Activated T-cell treated with anti-CD3 and anti-CD28 coated beads, Interleukin-2, amount 50 U/mL, for 72 hours (primary cell): ENCODE data around the gene APEX2. TPM values are rescaled to one million over a fixed set of nuclear protein-coding genes. Genes with fewer than 3 reads are reported as not detected.
"Not testable (repeated sequence)": the region's sequence is repeated elsewhere in the genome, so short reads cannot be mapped to it uniquely, and the experiment has no call there.

Experiments used
- ATAC-seq, 2 donors: fragments of 150-1000 bp; cut with Tn5 transposase; replicated peaks in 1 of 2; 2 replicates each; pipeline ENCODE4 v1.10.0; 2021; ENCODE audit warnings: moderate library complexity in 2 of 2, mild to moderate bottlenecking in 1 of 2
- DNase-seq, 2 donors: peaks; one replicate each; pipeline ENCODE4 v3.0.0; 2021 to 2022; ENCODE audit warnings: mixed read lengths in 1 of 2
- H3K27ac Mint-ChIP-seq: one replicate; pipeline ENCODE4 v1.8.0; 2022; ENCODE audit warnings: mild to moderate bottlenecking, moderate library complexity, mixed read lengths
- H3K27me3 Mint-ChIP-seq: one replicate; pipeline ENCODE4 v1.8.0; 2022; ENCODE audit warnings: low read depth, mixed read lengths
- H3K36me3 Mint-ChIP-seq, 2 donors: one replicate each; pipeline ENCODE4 v1.8.0; 2022; ENCODE audit warnings: mixed read lengths in 2 of 2, mild to moderate bottlenecking in 1 of 2; ENCODE audit not compliant: insufficient read depth in 2 of 2
- H3K4me1 Mint-ChIP-seq: one replicate; pipeline ENCODE4 v1.8.0; 2022; ENCODE audit warnings: low read depth, mixed read lengths
- H3K4me3 Mint-ChIP-seq, 2 donors: one replicate each; pipeline ENCODE4 v1.8.0; 2022; ENCODE audit warnings: mild to moderate bottlenecking in 2 of 2, mixed read lengths in 2 of 2, moderate library complexity in 2 of 2
- H3K9me3 Mint-ChIP-seq, 2 donors: one replicate each; pipeline ENCODE4 v1.8.0; 2022; ENCODE audit warnings: mixed read lengths in 2 of 2
- total RNA-seq, 2 donors: library from RNA; stranded (reverse); gene quantifications; one replicate each; pipeline ENCODE4 v1.2.3, GENCODE V29; 2022

APEX2 gene, protein sequence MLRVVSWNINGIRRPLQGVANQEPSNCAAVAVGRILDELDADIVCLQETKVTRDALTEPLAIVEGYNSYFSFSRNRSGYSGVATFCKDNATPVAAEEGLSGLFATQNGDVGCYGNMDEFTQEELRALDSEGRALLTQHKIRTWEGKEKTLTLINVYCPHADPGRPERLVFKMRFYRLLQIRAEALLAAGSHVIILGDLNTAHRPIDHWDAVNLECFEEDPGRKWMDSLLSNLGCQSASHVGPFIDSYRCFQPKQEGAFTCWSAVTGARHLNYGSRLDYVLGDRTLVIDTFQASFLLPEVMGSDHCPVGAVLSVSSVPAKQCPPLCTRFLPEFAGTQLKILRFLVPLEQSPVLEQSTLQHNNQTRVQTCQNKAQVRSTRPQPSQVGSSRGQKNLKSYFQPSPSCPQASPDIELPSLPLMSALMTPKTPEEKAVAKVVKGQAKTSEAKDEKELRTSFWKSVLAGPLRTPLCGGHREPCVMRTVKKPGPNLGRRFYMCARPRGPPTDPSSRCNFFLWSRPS
- 10 to 100 TPM; 21.3 to 26.6 TPM for total RNA-seq

DNA sequence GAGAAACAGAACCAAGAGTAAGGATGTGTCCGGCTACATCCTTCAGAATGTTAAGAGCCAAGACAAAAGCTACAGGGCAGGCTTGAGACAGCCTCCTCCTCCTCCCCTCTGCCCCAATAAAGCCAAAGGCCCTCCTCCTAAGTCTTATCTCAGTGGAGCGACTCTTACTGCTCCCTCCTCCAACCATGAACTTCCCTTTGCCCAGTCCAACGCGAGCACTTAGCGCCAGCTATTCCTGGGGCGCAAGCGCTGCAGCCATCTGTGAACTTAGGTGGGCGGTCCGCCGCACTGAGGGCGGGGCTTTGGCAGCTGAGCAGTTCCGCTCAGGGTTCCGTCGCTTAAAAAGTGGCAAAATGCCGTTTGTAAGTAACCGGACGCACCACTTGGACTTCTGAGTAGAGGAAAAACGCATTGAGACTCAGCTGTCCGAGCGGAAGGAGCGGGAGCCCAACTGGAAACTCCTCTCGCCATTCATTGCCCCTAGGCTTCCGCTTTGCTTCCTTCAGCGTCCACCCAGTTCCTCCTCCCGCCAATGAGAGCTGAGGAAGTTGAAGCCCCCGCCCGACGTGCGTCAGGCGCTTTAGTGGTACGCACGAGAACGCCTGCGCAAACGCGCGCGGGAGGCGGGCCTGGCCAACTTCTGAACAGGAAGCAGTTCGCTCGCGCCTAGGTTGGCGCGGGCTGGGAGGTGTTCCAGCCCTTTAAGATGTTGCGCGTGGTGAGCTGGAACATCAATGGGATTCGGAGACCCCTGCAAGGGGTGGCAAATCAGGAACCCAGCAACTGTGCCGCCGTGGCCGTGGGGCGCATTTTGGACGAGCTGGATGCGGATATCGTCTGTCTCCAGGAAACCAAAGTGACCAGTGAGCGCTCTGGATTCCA lies at the start of gene APEX2:
APEX2 (plus strand) TSS at position 647 of the 882 bp plus-strand sequence; CDS start at position 707, 60 bp downstream.
- H3K4me1 Mint-ChIP-seq: peaks cover 34% of the 10 kb centered on the region
- peaks cover 7 to 8% of the 10 kb centered on the region in 2 donors for H3K36me3 Mint-ChIP-seq
- peak within 1 kb of the TSS; percentile 99 for H3K27ac Mint-ChIP-seq
- peaks cover 7% of the 10 kb centered on the region for H3K27me3 Mint-ChIP-seq
- H3K9me3 Mint-ChIP-seq: no peaks in the 10 kb centered on the region
- ATAC-seq (peak; percentile 96 to 97), DNase-seq (peak; percentile 86 to 89)
- H3K4me3 Mint-ChIP-seq: peak within 1 kb of the TSS; percentile 91 to 99

DNA sequence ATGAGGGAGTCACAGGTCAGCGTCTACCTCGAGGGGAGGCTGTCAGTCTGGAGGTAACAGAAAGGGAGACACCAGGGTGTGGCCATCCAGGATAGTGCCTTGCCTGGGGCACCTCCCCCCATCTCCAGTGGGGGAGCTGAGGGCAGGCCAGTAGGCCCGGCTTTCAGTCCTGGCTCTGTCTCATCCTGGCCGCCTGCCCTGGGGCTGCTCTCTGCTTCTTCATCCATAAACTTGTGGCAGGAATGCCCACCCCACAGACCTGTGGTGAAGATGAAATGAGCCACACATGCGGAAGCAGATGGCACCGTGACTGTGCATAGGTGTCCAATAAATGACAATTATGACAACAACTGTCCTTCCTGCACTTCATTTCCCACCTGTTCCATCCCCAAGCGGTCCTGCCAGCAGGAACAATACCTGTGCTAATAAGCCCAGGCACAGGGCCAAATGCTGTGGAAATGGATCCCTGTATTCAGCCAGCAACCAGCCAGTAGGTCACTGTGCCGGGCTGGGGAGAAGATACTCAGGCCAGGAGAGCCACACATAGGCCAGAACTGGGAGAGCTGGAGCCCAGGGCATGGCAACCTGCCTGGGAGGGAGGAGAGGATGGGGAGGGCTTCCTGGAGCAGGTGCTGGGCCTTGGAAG lies 49.3 kb upstream of the APEX2 start:
- Mint-ChIP-seq H3K4me1 (no peaks in the 10 kb centered on the region), H3K4me3 (no peak overlapping the region), H3K36me3 (no peaks in the 10 kb centered on the region), H3K9me3 (no peaks in the 10 kb centered on the region), H3K27me3 (peaks cover 23% of the 10 kb centered on the region), H3K27ac (no peak overlapping the region)
- DNase-seq (no peak), ATAC-seq (no peak)

GRCh38 chrX:54961750-54962149 lies 38.4 kb upstream of the APEX2 start:
- no peak for DNase-seq
- Mint-ChIP-seq H3K27me3 (peaks cover 14% of the 10 kb centered on the region), H3K4me1 (peaks cover 16% of the 10 kb centered on the region), H3K9me3 (no peaks in the 10 kb centered on the region), H3K36me3 (no peaks in the 10 kb centered on the region), H3K4me3 (no peak overlapping the region), H3K27ac (no peak overlapping the region)
- no peak for ATAC-seq

DNA sequence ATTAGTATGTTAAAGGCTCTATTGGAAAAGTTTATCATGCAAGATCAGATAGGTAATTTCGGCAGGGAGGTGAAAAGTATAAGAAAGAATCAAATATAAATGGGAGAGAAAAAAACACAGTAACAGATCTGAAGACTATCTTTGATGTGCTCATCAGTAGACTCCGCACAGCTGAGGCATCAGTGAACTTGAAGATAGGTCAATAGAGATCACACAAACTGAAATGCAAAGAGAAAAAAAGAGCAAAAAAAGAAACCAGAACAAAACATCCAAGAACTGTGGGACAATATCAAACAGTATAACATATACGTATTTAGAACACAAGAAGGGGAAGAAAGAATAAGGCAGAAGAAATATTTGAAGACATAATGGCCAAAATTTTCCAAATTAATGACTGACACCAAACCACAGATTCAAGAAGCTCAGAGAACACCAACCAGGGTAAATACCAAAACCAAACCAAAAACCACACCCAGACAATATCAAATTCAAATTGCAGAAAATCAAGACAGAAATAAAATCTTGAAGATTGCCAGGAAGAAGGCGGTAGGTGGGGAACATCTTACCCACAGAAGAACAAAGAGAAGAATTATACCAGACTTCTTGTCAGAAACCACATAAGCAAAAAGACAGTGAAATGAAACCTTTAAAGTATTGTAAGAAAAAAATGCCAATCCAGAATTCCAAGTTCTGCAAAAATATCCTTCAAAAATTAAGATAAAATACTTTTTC lies 35.2 kb upstream of the APEX2 start:
- peaks cover 19% of the 10 kb centered on the region for H3K4me1 Mint-ChIP-seq
- H3K9me3 Mint-ChIP-seq: no peaks in the 10 kb centered on the region
- peaks cover 14% of the 10 kb centered on the region for H3K27me3 Mint-ChIP-seq
- peak overlapping the region in 1 of 2 donors; percentile 15 for H3K4me3 Mint-ChIP-seq
- DNase-seq (no peak), ATAC-seq (no peak)
- no peaks in the 10 kb centered on the region for H3K36me3 Mint-ChIP-seq
- no peak overlapping the region for H3K27ac Mint-ChIP-seq

DNA sequence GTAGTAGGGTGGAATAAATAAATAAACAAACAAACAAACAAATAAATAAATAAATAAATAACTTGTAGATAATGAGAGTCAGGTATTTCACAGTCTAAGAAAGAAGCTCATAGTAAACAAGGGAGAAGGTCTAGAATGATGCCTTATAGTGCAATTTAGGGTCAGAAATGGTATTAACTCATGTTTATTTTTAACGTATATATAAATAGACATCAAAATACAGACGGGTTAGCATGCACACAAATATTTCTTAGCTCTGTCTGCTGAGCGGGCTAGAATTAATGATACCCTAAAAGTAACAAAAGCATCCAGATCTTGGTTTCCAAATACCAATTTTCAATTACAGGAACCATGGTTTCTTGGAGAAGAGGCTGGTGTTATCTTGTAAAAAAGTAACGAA lies 22.8 kb upstream of the APEX2 start:
- Mint-ChIP-seq H3K36me3 (no peaks in the 10 kb centered on the region), H3K9me3 (no peaks in the 10 kb centered on the region), H3K27me3 (peaks cover 19% of the 10 kb centered on the region), H3K4me3 (no peak overlapping the region), H3K4me1 (no peaks in the 10 kb centered on the region), H3K27ac (no peak overlapping the region)
- ATAC-seq (no peak), DNase-seq (no peak)

DNA sequence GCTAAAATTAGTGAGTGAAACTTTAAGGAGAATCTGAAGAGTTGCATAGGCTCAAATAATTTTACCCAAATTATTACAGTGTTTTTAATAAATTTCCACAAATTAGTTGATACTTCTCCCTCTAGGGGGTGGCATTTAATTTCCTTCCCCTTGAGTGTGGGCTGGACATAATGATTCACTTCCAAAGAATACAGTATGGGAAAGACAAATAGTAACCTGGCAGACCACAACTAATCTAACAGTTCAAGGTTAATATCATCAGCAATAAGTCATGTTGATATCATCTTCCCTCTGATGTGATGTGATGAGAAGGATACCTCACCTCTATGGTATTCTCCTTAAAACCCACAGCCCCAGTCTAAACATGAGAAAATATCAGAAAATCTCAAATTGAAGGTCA lies 21.7 kb upstream of the APEX2 start:
- Mint-ChIP-seq H3K36me3 (no peaks in the 10 kb centered on the region), H3K27ac (no peak overlapping the region)
- ATAC-seq: no peak

DNA sequence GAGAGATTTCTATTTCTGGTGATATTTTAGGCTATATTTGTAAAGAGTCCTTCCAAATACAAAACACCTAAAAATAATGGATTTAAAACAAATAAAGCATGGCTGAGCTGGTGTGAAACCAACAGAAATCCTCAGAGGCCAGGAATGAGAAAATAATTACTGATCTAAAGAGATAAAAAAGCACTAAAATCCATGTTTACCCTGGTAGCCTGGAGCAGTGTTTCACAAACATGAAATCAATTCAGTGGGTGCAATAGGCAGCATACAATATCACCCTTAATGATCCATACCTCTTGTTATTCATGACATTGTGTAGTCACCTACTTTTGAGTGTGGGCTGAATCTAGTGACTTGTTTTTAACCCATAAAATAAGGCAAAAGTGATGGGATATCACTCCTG lies 20.7 kb upstream of the APEX2 start:
- DNase-seq (no peak), ATAC-seq (no peak)
- Mint-ChIP-seq H3K4me3 (no peak overlapping the region), H3K27ac (no peak overlapping the region), H3K36me3 (no peaks in the 10 kb centered on the region), H3K27me3 (peaks cover 8% of the 10 kb centered on the region), H3K9me3 (no peaks in the 10 kb centered on the region), H3K4me1 (no peaks in the 10 kb centered on the region)

More for the DNA sequence above, 21.7 kb upstream of the APEX2 start:
- no peak for DNase-seq
- Mint-ChIP-seq H3K4me3 (no peak overlapping the region), H3K4me1 (no peaks in the 10 kb centered on the region), H3K9me3 (no peaks in the 10 kb centered on the region), H3K27me3 (peaks cover 10% of the 10 kb centered on the region)

GRCh38 chrX:54980334-54980733 lies 19.8 kb upstream of the APEX2 start:
- Mint-ChIP-seq H3K4me1 (no peaks in the 10 kb centered on the region), H3K27me3 (peaks cover 13% of the 10 kb centered on the region), H3K36me3 (no peaks in the 10 kb centered on the region), H3K4me3 (no peak overlapping the region), H3K27ac (no peak overlapping the region), H3K9me3 (no peaks in the 10 kb centered on the region)
- ATAC-seq (no peak), DNase-seq (no peak)

DNA sequence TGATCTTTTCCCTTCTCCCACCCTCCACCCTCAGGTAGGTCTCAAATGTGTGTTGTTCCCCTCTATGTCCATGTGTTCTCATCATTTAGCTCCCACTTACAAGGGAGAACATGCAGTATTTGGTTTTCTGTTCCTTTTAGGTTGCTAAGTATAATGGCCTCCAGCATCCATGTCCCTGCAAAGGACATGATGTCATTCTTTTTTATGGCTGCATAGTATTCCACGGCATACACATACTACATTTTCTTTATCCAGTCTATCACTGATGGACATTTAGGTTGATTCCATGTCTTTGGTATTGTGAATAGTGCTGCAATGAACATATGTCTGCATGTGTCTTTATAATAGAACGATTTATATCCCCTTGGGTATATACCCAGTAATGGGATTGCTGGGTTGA lies 16.9 kb upstream of the APEX2 start:
- not testable (repeated sequence) for DNase-seq, H3K4me3 Mint-ChIP-seq, H3K27ac Mint-ChIP-seq, H3K9me3 Mint-ChIP-seq, ATAC-seq, H3K36me3 Mint-ChIP-seq, H3K4me1 Mint-ChIP-seq
- H3K27me3 Mint-ChIP-seq: peaks cover 22% of the 10 kb centered on the region

- no peak for ATAC-seq
- no peak for DNase-seq
- Mint-ChIP-seq H3K4me3 (no peak overlapping the region), H3K9me3 (peaks cover 0 to 1% of the 10 kb centered on the region in 2 donors), H3K27ac (no peak overlapping the region), H3K27me3 (peaks cover 28% of the 10 kb centered on the region), H3K36me3 (no peaks in the 10 kb centered on the region), H3K4me1 (no peaks in the 10 kb centered on the region)
These were observed 8.5 kb upstream of the APEX2 start for GRCh38 chrX:54991706-54992105.

GRCh38 chrX:54992911-54993622 lies 7.1 kb upstream of the APEX2 start:
- peaks cover 22% of the 10 kb centered on the region for H3K27me3 Mint-ChIP-seq
- no peak overlapping the region for H3K4me3 Mint-ChIP-seq
- no peak for DNase-seq
- no peaks in the 10 kb centered on the region for H3K9me3 Mint-ChIP-seq
- no peak for ATAC-seq
- H3K27ac Mint-ChIP-seq: no peak overlapping the region
- no peaks in the 10 kb centered on the region for H3K4me1 Mint-ChIP-seq
- H3K36me3 Mint-ChIP-seq: no peaks in the 10 kb centered on the region

GRCh38 chrX:54994099-54994498 lies 6.1 kb upstream of the APEX2 start, which contains the start of gene PFKFB1:
Gene PFKFB1, minus strand, starts transcription at chrX:54994188. Its CDS starts 181 bp downstream, at chrX:54994007.
- H3K27ac Mint-ChIP-seq: no peak within 1 kb of the TSS

More at GRCh38 chrX:54994099-54994498, 6.1 kb upstream of the APEX2 start, which contains the start of gene PFKFB1:
- no peak within 1 kb of the TSS for H3K4me3 Mint-ChIP-seq
- no peaks in the 10 kb centered on the region for H3K36me3 Mint-ChIP-seq
- ATAC-seq (no peak), DNase-seq (no peak)
- H3K9me3 Mint-ChIP-seq: no peaks in the 10 kb centered on the region
- peaks cover 22% of the 10 kb centered on the region for H3K27me3 Mint-ChIP-seq
- peaks cover under 1% of the 10 kb centered on the region for H3K4me1 Mint-ChIP-seq
